Measurements from ENCODE around the gene SCLY.

- no peak for TF ChIP-seq CTCF (IDR thresholded peaks at IDR 0.05)
- no peak for TF ChIP-seq POLR2A (IDR thresholded peaks at IDR 0.05)
These were observed 21.6 kb upstream of the SCLY start for GRCh38 chr2:238039151-238039550.

Data from vagina (tissue), 2 donors.